ENCODE measurements around the gene HPS5.

DNA sequence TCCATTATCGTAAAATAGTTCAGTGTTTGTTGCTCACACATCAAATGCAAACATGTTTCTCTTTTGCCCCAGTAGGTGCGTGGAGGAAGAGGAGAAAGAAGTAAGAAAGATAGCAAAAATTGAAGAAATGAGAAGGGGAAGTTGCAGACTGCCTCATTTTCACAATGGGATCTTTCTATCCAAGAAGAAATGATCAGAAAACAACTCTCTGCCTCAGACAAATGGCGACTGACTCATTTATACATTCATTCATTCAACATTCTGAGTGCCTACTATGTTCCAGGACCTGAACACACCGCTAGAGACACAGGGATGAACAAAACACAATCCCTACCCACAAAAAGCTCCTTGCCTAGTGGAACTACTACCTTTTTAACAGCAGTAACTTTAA lies 367 bp downstream of the HPS5 start:
- no peak for TF ChIP-seq EZH2phosphoT487 (IDR thresholded peaks at IDR 0.05; ENCODE audit: borderline replicate concordance)
- TF ChIP-seq, protein P1, sequence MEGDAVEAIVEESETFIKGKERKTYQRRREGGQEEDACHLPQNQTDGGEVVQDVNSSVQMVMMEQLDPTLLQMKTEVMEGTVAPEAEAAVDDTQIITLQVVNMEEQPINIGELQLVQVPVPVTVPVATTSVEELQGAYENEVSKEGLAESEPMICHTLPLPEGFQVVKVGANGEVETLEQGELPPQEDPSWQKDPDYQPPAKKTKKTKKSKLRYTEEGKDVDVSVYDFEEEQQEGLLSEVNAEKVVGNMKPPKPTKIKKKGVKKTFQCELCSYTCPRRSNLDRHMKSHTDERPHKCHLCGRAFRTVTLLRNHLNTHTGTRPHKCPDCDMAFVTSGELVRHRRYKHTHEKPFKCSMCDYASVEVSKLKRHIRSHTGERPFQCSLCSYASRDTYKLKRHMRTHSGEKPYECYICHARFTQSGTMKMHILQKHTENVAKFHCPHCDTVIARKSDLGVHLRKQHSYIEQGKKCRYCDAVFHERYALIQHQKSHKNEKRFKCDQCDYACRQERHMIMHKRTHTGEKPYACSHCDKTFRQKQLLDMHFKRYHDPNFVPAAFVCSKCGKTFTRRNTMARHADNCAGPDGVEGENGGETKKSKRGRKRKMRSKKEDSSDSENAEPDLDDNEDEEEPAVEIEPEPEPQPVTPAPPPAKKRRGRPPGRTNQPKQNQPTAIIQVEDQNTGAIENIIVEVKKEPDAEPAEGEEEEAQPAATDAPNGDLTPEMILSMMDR (conservative IDR thresholded peaks at IDR 0.05; ENCODE audit: low read length), result no peak
